Stomach (tissue), 9 donors: ENCODE results near the gene HNRNPD. TPM values are rescaled to one million over a fixed set of nuclear protein-coding genes. Genes with fewer than 3 reads are reported as not detected.

ENCODE experiments used
- DNase-seq, 2 donors: peaks; one replicate each; pipeline versions ENCODE4 v3.0.0 to v3.0.0-alpha.2; 2013 to 2019
- H3K27ac ChIP-seq, 5 donors: fragments of 200-600 bp in 4 of 5; sonication (generic) in 4 of 5; one replicate each; pipeline ENCODE4 v1.5.1; 2013 to 2019; ENCODE audit warnings: mild to moderate bottlenecking in 1 of 5, moderate library complexity in 1 of 5
- H3K27me3 ChIP-seq, 3 donors: fragments of 200-600 bp; sonication (generic); one replicate each; pipeline ENCODE4 v1.5.1; 2017 to 2019; ENCODE audit warnings: mixed run types in 1 of 3
- H3K36me3 ChIP-seq, 4 donors: fragments of 200-600 bp; sonication (generic); 1 replicate in 3 of 4; 2 replicates in 1 of 4; pipeline ENCODE4 v1.5.1; 2016 to 2019
- H3K4me1 ChIP-seq, 4 donors: fragments of 200-600 bp; sonication (generic); one replicate each; pipeline ENCODE4 v1.5.1; 2016 to 2019
- H3K4me3 ChIP-seq, 4 donors: fragments of 200-600 bp; sonication (generic) in 3 of 4; one replicate each; pipeline ENCODE4 v1.5.1; 2016 to 2019; ENCODE audit warnings: mild to moderate bottlenecking in 1 of 4
- H3K9me3 ChIP-seq, 4 donors: fragments of 200-600 bp; sonication (generic); one replicate each; pipeline ENCODE4 v1.5.1; 2016 to 2019
- CTCF ChIP-seq, 7 experiments: fragments of 450-650 bp in 4 of 7; fragments of 200-600 bp in 3 of 7; sonication (generic) in 3 of 7; IDR thresholded peaks; one replicate each; pipeline ENCODE4 v1.5.1; 2016 to 2019; ENCODE audit warnings: antibody characterized with exemption in 7 of 7, control low read depth in 2 of 7, mild to moderate bottlenecking in 1 of 7
- EP300 ChIP-seq: sonication (generic); formaldehyde crosslinking; IDR thresholded peaks from one replicate; pipeline ENCODE4 v1.6.1; 2017; ENCODE audit warnings: antibody characterized with exemption
- POLR2A ChIP-seq, 4 donors: fragments of 450-650 bp; IDR thresholded peaks; one replicate each; pipeline ENCODE4 v1.6.1; 2016; ENCODE audit warnings: antibody characterized with exemption in 4 of 4, control low read depth in 2 of 4, mild to moderate bottlenecking in 1 of 4, moderate library complexity in 1 of 4
- POLR2AphosphoS5 ChIP-seq, 3 donors: sonication (generic); formaldehyde crosslinking; IDR thresholded peaks; one replicate each; pipeline ENCODE4 v1.6.1; 2016; ENCODE audit warnings: antibody characterized with exemption in 3 of 3
- WGBS, 5 donors: extraction: QIAGEN DNeasy Blood & Tissue Kit in 3 of 5; methylation state at CpG; one replicate each; pipeline versions ENCODE4 v1.1.5 to v1.1.7; 2013 to 2018; 5-methylcytosine and 5-hydroxymethylcytosine counted together
- intact Hi-C: fragments of 100-400 bp; cut with DNase I; formaldehyde crosslinking; loops from one replicate; pipeline ENCODE4 v1.15.1; 2023; ENCODE audit warnings: low total_unique reads
- polyA plus RNA-seq, 3 donors: library from polyadenylated mRNA; stranded (reverse); fragments of 200-250 nt; gene quantifications; one replicate each; pipeline ENCODE4 v1.2.3, GENCODE V29; 2013
- total RNA-seq, 5 donors: library from RNA; depleted of rRNA; stranded (reverse); fragments of >200 nt; gene quantifications; one replicate each; pipeline versions ENCODE4 v1.1.0 to v1.2.3, GENCODE V29; 2014 to 2016
- donor health status: healthy with polysubstance abuse.
- donor health status: Bipolar disorder and iron deficiency.
- donor health status: healthy.

The HNRNPD gene
- total and polyA plus RNA-seq, 8 donors, result 87.0 to 179 (median 128) TPM

- no peaks in the 10 kb centered on the region for H3K9me3 ChIP-seq
- DNase-seq, result no peak
- no peak overlapping the region for H3K4me3 ChIP-seq
- H3K4me1 ChIP-seq, result no peaks in the 10 kb centered on the region
- 65 to 92% (median 76%) methylated on average over 2 of the region's 2 CpGs for WGBS, 5 donors
- H3K27me3 ChIP-seq, result no peaks in the 10 kb centered on the region
- TF ChIP-seq POLR2AphosphoS5 (IDR thresholded peaks at IDR 0.05) (no peak), POLR2A (IDR thresholded peaks at IDR 0.05) (no peak), CTCF (IDR thresholded peaks at IDR 0.05) (no peak), EP300 (no peak)
- H3K36me3 ChIP-seq, result peaks cover 0 to 3% (median 0%) of the 10 kb centered on the region in 4 donors
- H3K27ac ChIP-seq, result no peak overlapping the region
- intact Hi-C loops, result no loop called here
Observed at GRCh38 chr4:82382751-82383150, 9.0 kb upstream of the HNRNPD start.

DNA sequence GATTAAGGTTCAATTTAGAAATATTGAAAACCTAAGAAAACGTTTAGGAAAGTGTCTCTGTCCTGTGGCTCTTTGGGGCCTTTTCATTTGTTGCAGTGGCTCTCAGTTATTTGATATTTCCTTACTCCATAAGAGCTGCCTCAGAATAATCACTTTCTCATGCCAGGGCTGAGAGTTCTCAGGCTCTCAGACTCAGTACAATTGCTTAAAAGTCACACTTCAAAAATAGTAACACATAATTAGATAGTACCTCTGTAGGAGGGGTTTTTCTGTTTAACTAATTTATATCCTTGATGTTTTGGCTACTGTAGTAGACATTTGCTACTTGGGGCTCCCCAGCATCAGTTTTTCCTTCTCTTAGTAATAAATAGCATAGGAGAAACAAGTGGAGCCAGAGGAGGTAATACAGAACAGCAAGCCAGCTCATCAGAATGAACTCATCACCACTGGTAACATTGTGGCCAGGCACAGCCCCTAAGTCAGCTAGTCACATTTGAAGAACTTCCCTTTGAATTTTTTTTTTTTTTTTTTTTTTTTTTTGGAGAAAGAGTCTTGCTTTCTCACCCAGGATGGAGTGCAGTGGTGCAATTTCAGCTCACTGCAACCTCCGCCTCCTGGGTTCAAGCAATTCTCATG, 8.0 kb upstream of the HNRNPD start:
- DNase-seq, result no peak
- H3K36me3 ChIP-seq, result peaks cover 0 to 3% (median 0%) of the 10 kb centered on the region in 4 donors
- WGBS, 5 donors, result 84 to 93% (median 90%) methylated on average over 2 of the region's 2 CpGs

GRCh38 chr4:82381235-82381634, 7.4 kb upstream of the HNRNPD start:
- H3K27ac ChIP-seq, result no peak overlapping the region
- DNase-seq, result no peak
- H3K4me1 ChIP-seq, result peaks cover 0 to 6% (median 1%) of the 10 kb centered on the region in 4 donors
- TF ChIP-seq EP300, result no peak
- TF ChIP-seq POLR2A (IDR thresholded peaks at IDR 0.05), result no peak
- TF ChIP-seq CTCF (IDR thresholded peaks at IDR 0.05), result no peak
- no peak for TF ChIP-seq POLR2AphosphoS5 (IDR thresholded peaks at IDR 0.05)
- WGBS, 5 donors, result 87 to 100% (median 99%) methylated on average over 3 of the region's 3 CpGs
- peaks cover 0 to 3% (median 0%) of the 10 kb centered on the region in 4 donors for H3K36me3 ChIP-seq
- no peak overlapping the region for H3K4me3 ChIP-seq
- intact Hi-C loops, result no loop called here
- H3K27me3 ChIP-seq, result no peaks in the 10 kb centered on the region
- no peaks in the 10 kb centered on the region for H3K9me3 ChIP-seq

More for the DNA sequence above, 8.0 kb upstream of the HNRNPD start:
- Histone ChIP-seq H3K4me3 (no peak overlapping the region), H3K27me3 (no peaks in the 10 kb centered on the region), H3K9me3 (no peaks in the 10 kb centered on the region), H3K27ac (no peak overlapping the region), H3K4me1 (peaks cover 0 to under 1% (median 0%) of the 10 kb centered on the region in 4 donors)
- intact Hi-C loops, result no loop called here
- TF ChIP-seq EP300, result no peak
- TF ChIP-seq CTCF (IDR thresholded peaks at IDR 0.05), result no peak
- no peak for TF ChIP-seq POLR2AphosphoS5 (IDR thresholded peaks at IDR 0.05)
- TF ChIP-seq POLR2A (IDR thresholded peaks at IDR 0.05), result no peak

- Histone ChIP-seq H3K4me3 (no peak overlapping the region), H3K9me3 (no peaks in the 10 kb centered on the region), H3K36me3 (peaks cover 0 to 3% (median 0%) of the 10 kb centered on the region in 4 donors), H3K27me3 (no peaks in the 10 kb centered on the region), H3K27ac (no peak overlapping the region), H3K4me1 (peaks cover 0 to 10% (median 5%) of the 10 kb centered on the region in 4 donors)
- no peak for TF ChIP-seq EP300
- no peak for TF ChIP-seq POLR2AphosphoS5 (IDR thresholded peaks at IDR 0.05)
- TF ChIP-seq CTCF (IDR thresholded peaks at IDR 0.05), result no peak
- TF ChIP-seq POLR2A (IDR thresholded peaks at IDR 0.05), result no peak
- DNase-seq, result no peak
- 80 to 99% (median 98%) methylated on average over 3 to 4 of the region's 4 CpGs for WGBS, 5 donors
- intact Hi-C loops, result no loop called here
Observed at GRCh38 chr4:82380831-82381230, 7.0 kb upstream of the HNRNPD start.
